A549 (cell line): Measurements from ENCODE around the gene KRTAP9-9. TPM values are rescaled to one million over a fixed set of nuclear protein-coding genes. Genes with fewer than 3 reads are reported as not detected.

Experiments used
- CHD2 ChIP-seq: fragments of 150-350 bp; IDR thresholded peaks from 2 replicates; pipeline ENCODE4 v1.6.1; 2014; ENCODE audit warnings: low read length; ENCODE audit not compliant: partially characterized antibody
- NR3C1 ChIP-seq: fragments of >200 bp; sonication (Bioruptor Twin); formaldehyde crosslinking; IDR thresholded peaks from 3 replicates; pipeline ENCODE4 v1.6.1; 2017
- polyA plus RNA-seq, 4 experiments: library from polyadenylated mRNA; depleted of rRNA in 3 of 4; stranded (reverse); fragments of >200 nt; fragmentation: RNase III in 1 of 4; extraction: RNeasy Plus Mini Kit Qiagen cat#74134 plus additional on column Dnase treatment in 1 of 4; gene quantifications; 2 replicates in 3 of 4; 3 replicates in 1 of 4; pipeline ENCODE4 v1.2.3, GENCODE V29; 2011 to 2017
- small RNA-seq, 6 experiments: library from RNA; depleted of rRNA; stranded (forward); fragments of <200 nt; gene quantifications; one replicate each; pipeline ENCODE3, GENCODE V24; 2012

The KRTAP9-9 gene
- polyA plus RNA-seq, 2 of the 4 experiments (the other 2 are of a cell fraction): not detected

DNA sequence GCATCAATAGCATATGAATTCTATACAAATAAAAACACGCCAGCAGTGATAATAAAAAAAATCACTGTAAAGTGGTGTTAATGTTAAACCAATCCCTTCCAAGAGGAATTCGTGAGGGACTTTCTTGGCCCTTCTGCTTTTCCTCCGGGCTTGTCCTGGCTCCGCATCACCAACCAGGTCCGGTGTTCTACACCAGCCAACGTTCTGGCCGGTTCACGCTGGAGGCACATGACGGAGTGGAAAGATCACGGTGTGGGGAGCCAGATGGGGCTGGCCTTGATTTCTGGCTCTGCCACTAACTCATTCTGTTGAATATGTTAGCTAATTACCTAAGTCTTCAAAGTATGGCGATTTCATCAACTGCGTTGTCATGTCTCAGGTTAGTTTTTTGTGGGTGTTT, 48.9 kb downstream of the KRTAP9-9 start (continued):
- TF ChIP-seq CHD2: no peak
- TF ChIP-seq NR3C1: no peak

Small RNA genes lying within 50 kb of the gene (small RNA-seq; reads per million reads assigned to genes)
- 0 reads per million in 6 experiments for gene KRTAP9-10P

Other genes with a start within 250 kb of the KRTAP9-9 start
Only the 30 nearest of the 40 such genes appear.
- not detected in 2 replicates for gene KRTAP2-3, start 195.3 kb upstream of the KRTAP9-9 start, polyA plus RNA-seq (2011; rRNA removed)
- gene KRTAP2-3, start 195.3 kb upstream of the KRTAP9-9 start, polyA plus RNA-seq (2017; fragmentation: RNase III; extraction: RNeasy Plus Mini Kit Qiagen cat#74134 plus additional on column Dnase treatment): 0.10 TPM in 1 of 3 replicates, not detected in the others
- not detected in 2 replicates for gene KRTAP2-4, start 189.5 kb upstream of the KRTAP9-9 start, polyA plus RNA-seq (2011; rRNA removed)
- gene KRTAP2-4, start 189.5 kb upstream of the KRTAP9-9 start, polyA plus RNA-seq (2017; fragmentation: RNase III; extraction: RNeasy Plus Mini Kit Qiagen cat#74134 plus additional on column Dnase treatment): not detected in 3 replicates
- not detected in 2 replicates for gene KRTAP4-7, start 171.2 kb upstream of the KRTAP9-9 start, polyA plus RNA-seq (2011; rRNA removed)
- gene KRTAP4-7, start 171.2 kb upstream of the KRTAP9-9 start, polyA plus RNA-seq (2017; fragmentation: RNase III; extraction: RNeasy Plus Mini Kit Qiagen cat#74134 plus additional on column Dnase treatment): not detected in 3 replicates
- not detected in 2 replicates for gene KRTAP4-8, start 157.2 kb upstream of the KRTAP9-9 start, polyA plus RNA-seq (2011; rRNA removed)
- not detected in 3 replicates for gene KRTAP4-8, start 157.2 kb upstream of the KRTAP9-9 start, polyA plus RNA-seq (2017; fragmentation: RNase III; extraction: RNeasy Plus Mini Kit Qiagen cat#74134 plus additional on column Dnase treatment)
- not detected in 2 replicates for gene KRTAP4-16, start 153.2 kb upstream of the KRTAP9-9 start, polyA plus RNA-seq (2011; rRNA removed)
- not detected in 3 replicates for gene KRTAP4-16, start 153.2 kb upstream of the KRTAP9-9 start, polyA plus RNA-seq (2017; fragmentation: RNase III; extraction: RNeasy Plus Mini Kit Qiagen cat#74134 plus additional on column Dnase treatment)
- not detected in 2 replicates for gene KRTAP4-9, start 150.0 kb upstream of the KRTAP9-9 start, polyA plus RNA-seq (2011; rRNA removed)
- gene KRTAP4-9, start 150.0 kb upstream of the KRTAP9-9 start, polyA plus RNA-seq (2017; fragmentation: RNase III; extraction: RNeasy Plus Mini Kit Qiagen cat#74134 plus additional on column Dnase treatment): not detected in 3 replicates
- not detected in 2 replicates for gene KRTAP4-11, start 137.0 kb upstream of the KRTAP9-9 start, polyA plus RNA-seq (2011; rRNA removed)
- not detected in 3 replicates for gene KRTAP4-11, start 137.0 kb upstream of the KRTAP9-9 start, polyA plus RNA-seq (2017; fragmentation: RNase III; extraction: RNeasy Plus Mini Kit Qiagen cat#74134 plus additional on column Dnase treatment)
- gene KRTAP4-12, start 131.2 kb upstream of the KRTAP9-9 start, polyA plus RNA-seq (2011; rRNA removed): not detected in 2 replicates
- gene KRTAP4-12, start 131.2 kb upstream of the KRTAP9-9 start, polyA plus RNA-seq (2017; fragmentation: RNase III; extraction: RNeasy Plus Mini Kit Qiagen cat#74134 plus additional on column Dnase treatment): not detected in 3 replicates
- not detected in 2 replicates for gene KRTAP4-6, start 114.8 kb upstream of the KRTAP9-9 start, polyA plus RNA-seq (2011; rRNA removed)
- not detected in 3 replicates for gene KRTAP4-6, start 114.8 kb upstream of the KRTAP9-9 start, polyA plus RNA-seq (2017; fragmentation: RNase III; extraction: RNeasy Plus Mini Kit Qiagen cat#74134 plus additional on column Dnase treatment)
- gene KRTAP4-5, start 105.6 kb upstream of the KRTAP9-9 start, polyA plus RNA-seq (2011; rRNA removed): not detected in 2 replicates
- gene KRTAP4-5, start 105.6 kb upstream of the KRTAP9-9 start, polyA plus RNA-seq (2017; fragmentation: RNase III; extraction: RNeasy Plus Mini Kit Qiagen cat#74134 plus additional on column Dnase treatment): not detected in 3 replicates
- gene KRTAP4-4, start 94.6 kb upstream of the KRTAP9-9 start, polyA plus RNA-seq (2011; rRNA removed): not detected in 2 replicates
- gene KRTAP4-4, start 94.6 kb upstream of the KRTAP9-9 start, polyA plus RNA-seq (2017; fragmentation: RNase III; extraction: RNeasy Plus Mini Kit Qiagen cat#74134 plus additional on column Dnase treatment): not detected in 3 replicates
- gene KRTAP4-3, start 87.2 kb upstream of the KRTAP9-9 start, polyA plus RNA-seq (2011; rRNA removed): not detected in 2 replicates
- not detected in 3 replicates for gene KRTAP4-3, start 87.2 kb upstream of the KRTAP9-9 start, polyA plus RNA-seq (2017; fragmentation: RNase III; extraction: RNeasy Plus Mini Kit Qiagen cat#74134 plus additional on column Dnase treatment)
- not detected in 2 replicates for gene KRTAP4-2, start 77.2 kb upstream of the KRTAP9-9 start, polyA plus RNA-seq (2011; rRNA removed)
- not detected in 3 replicates for gene KRTAP4-2, start 77.2 kb upstream of the KRTAP9-9 start, polyA plus RNA-seq (2017; fragmentation: RNase III; extraction: RNeasy Plus Mini Kit Qiagen cat#74134 plus additional on column Dnase treatment)
- gene KRTAP4-1, start 70.5 kb upstream of the KRTAP9-9 start, polyA plus RNA-seq (2011; rRNA removed): 0.32 TPM in 2 replicates
- 0.12 TPM in 2 of 3 replicates, not detected in the other for gene KRTAP4-1, start 70.5 kb upstream of the KRTAP9-9 start, polyA plus RNA-seq (2017; fragmentation: RNase III; extraction: RNeasy Plus Mini Kit Qiagen cat#74134 plus additional on column Dnase treatment)
- not detected in 2 replicates for gene KRTAP9-1, start 65.5 kb upstream of the KRTAP9-9 start, polyA plus RNA-seq (2011; rRNA removed)
- gene KRTAP9-1, start 65.5 kb upstream of the KRTAP9-9 start, polyA plus RNA-seq (2017; fragmentation: RNase III; extraction: RNeasy Plus Mini Kit Qiagen cat#74134 plus additional on column Dnase treatment): not detected in 3 replicates
- not detected in 2 replicates for gene KRTAP9-2, start 28.7 kb upstream of the KRTAP9-9 start, polyA plus RNA-seq (2011; rRNA removed)
- gene KRTAP9-2, start 28.7 kb upstream of the KRTAP9-9 start, polyA plus RNA-seq (2017; fragmentation: RNase III; extraction: RNeasy Plus Mini Kit Qiagen cat#74134 plus additional on column Dnase treatment): not detected in 3 replicates
- not detected in 2 replicates for gene KRTAP9-3, start 22.9 kb upstream of the KRTAP9-9 start, polyA plus RNA-seq (2011; rRNA removed)
- not detected in 3 replicates for gene KRTAP9-3, start 22.9 kb upstream of the KRTAP9-9 start, polyA plus RNA-seq (2017; fragmentation: RNase III; extraction: RNeasy Plus Mini Kit Qiagen cat#74134 plus additional on column Dnase treatment)
- gene KRTAP9-8, start 17.4 kb upstream of the KRTAP9-9 start, polyA plus RNA-seq (2011; rRNA removed): not detected in 2 replicates
- not detected in 3 replicates for gene KRTAP9-8, start 17.4 kb upstream of the KRTAP9-9 start, polyA plus RNA-seq (2017; fragmentation: RNase III; extraction: RNeasy Plus Mini Kit Qiagen cat#74134 plus additional on column Dnase treatment)
- not detected in 2 replicates for gene KRTAP9-4, start 5.7 kb upstream of the KRTAP9-9 start, polyA plus RNA-seq (2011; rRNA removed)
- not detected in 3 replicates for gene KRTAP9-4, start 5.7 kb upstream of the KRTAP9-9 start, polyA plus RNA-seq (2017; fragmentation: RNase III; extraction: RNeasy Plus Mini Kit Qiagen cat#74134 plus additional on column Dnase treatment)
- gene KRTAP9-6, start 10.0 kb downstream of the KRTAP9-9 start, polyA plus RNA-seq (2011; rRNA removed): not detected in 2 replicates
- not detected in 3 replicates for gene KRTAP9-6, start 10.0 kb downstream of the KRTAP9-9 start, polyA plus RNA-seq (2017; fragmentation: RNase III; extraction: RNeasy Plus Mini Kit Qiagen cat#74134 plus additional on column Dnase treatment)
- gene KRTAP9-7, start 20.3 kb downstream of the KRTAP9-9 start, polyA plus RNA-seq (2011; rRNA removed): not detected in 2 replicates
- gene KRTAP9-7, start 20.3 kb downstream of the KRTAP9-9 start, polyA plus RNA-seq (2017; fragmentation: RNase III; extraction: RNeasy Plus Mini Kit Qiagen cat#74134 plus additional on column Dnase treatment): not detected in 3 replicates
- not detected in 2 replicates for gene KRTAP29-1, start 47.5 kb downstream of the KRTAP9-9 start, polyA plus RNA-seq (2011; rRNA removed)
- not detected in 3 replicates for gene KRTAP29-1, start 47.5 kb downstream of the KRTAP9-9 start, polyA plus RNA-seq (2017; fragmentation: RNase III; extraction: RNeasy Plus Mini Kit Qiagen cat#74134 plus additional on column Dnase treatment)
- not detected in 2 replicates for gene KRTAP16-1, start 53.9 kb downstream of the KRTAP9-9 start, polyA plus RNA-seq (2011; rRNA removed)
- gene KRTAP16-1, start 53.9 kb downstream of the KRTAP9-9 start, polyA plus RNA-seq (2017; fragmentation: RNase III; extraction: RNeasy Plus Mini Kit Qiagen cat#74134 plus additional on column Dnase treatment): not detected in 3 replicates
- not detected in 2 replicates for gene KRTAP17-1, start 60.3 kb downstream of the KRTAP9-9 start, polyA plus RNA-seq (2011; rRNA removed)
- not detected in 3 replicates for gene KRTAP17-1, start 60.3 kb downstream of the KRTAP9-9 start, polyA plus RNA-seq (2017; fragmentation: RNase III; extraction: RNeasy Plus Mini Kit Qiagen cat#74134 plus additional on column Dnase treatment)
- not detected in 2 replicates for gene KRT33A, start 95.4 kb downstream of the KRTAP9-9 start, polyA plus RNA-seq (2011; rRNA removed)
- not detected in 3 replicates for gene KRT33A, start 95.4 kb downstream of the KRTAP9-9 start, polyA plus RNA-seq (2017; fragmentation: RNase III; extraction: RNeasy Plus Mini Kit Qiagen cat#74134 plus additional on column Dnase treatment)
- gene KRT33B, start 114.4 kb downstream of the KRTAP9-9 start, polyA plus RNA-seq (2011; rRNA removed): not detected in 2 replicates
- gene KRT33B, start 114.4 kb downstream of the KRTAP9-9 start, polyA plus RNA-seq (2017; fragmentation: RNase III; extraction: RNeasy Plus Mini Kit Qiagen cat#74134 plus additional on column Dnase treatment): 0.05 to 0.08 TPM in 2 of 3 replicates, not detected in the other
- gene KRT34, start 126.9 kb downstream of the KRTAP9-9 start, polyA plus RNA-seq (2011; rRNA removed): 0.09 TPM in 2 replicates
- 0.17 to 0.33 TPM (median 0.23 TPM) in 3 replicates for gene KRT34, start 126.9 kb downstream of the KRTAP9-9 start, polyA plus RNA-seq (2017; fragmentation: RNase III; extraction: RNeasy Plus Mini Kit Qiagen cat#74134 plus additional on column Dnase treatment)
- gene KRT31, start 142.2 kb downstream of the KRTAP9-9 start, polyA plus RNA-seq (2011; rRNA removed): not detected in 2 replicates
- not detected in 3 replicates for gene KRT31, start 142.2 kb downstream of the KRTAP9-9 start, polyA plus RNA-seq (2017; fragmentation: RNase III; extraction: RNeasy Plus Mini Kit Qiagen cat#74134 plus additional on column Dnase treatment)
- not detected in 2 replicates for gene KRT37, start 169.2 kb downstream of the KRTAP9-9 start, polyA plus RNA-seq (2011; rRNA removed)
- gene KRT37, start 169.2 kb downstream of the KRTAP9-9 start, polyA plus RNA-seq (2017; fragmentation: RNase III; extraction: RNeasy Plus Mini Kit Qiagen cat#74134 plus additional on column Dnase treatment): not detected in 3 replicates
- not detected in 2 replicates for gene KRT38, start 185.6 kb downstream of the KRTAP9-9 start, polyA plus RNA-seq (2011; rRNA removed)
- gene KRT38, start 185.6 kb downstream of the KRTAP9-9 start, polyA plus RNA-seq (2017; fragmentation: RNase III; extraction: RNeasy Plus Mini Kit Qiagen cat#74134 plus additional on column Dnase treatment): not detected in 3 replicates